HG03521 (cell line): Measurements from ENCODE around the gene CHRM1.
"Not testable (repeated sequence)": the region's sequence is repeated elsewhere in the genome, so short reads cannot be mapped to it uniquely, and the experiment has no call there.

Experiments
- ATAC-seq: cut with Tn5 transposase; IDR thresholded peaks from one replicate; pipeline ENCODE4 v1.9.1; 2021; ENCODE audit warnings: mild to moderate bottlenecking, moderate library complexity; ENCODE audit not compliant: unreplicated experiment

CHRM1 gene

GRCh38 chr11:62921201-62921572 is at the start of gene CHRM1:
Gene CHRM1, minus strand, starts transcription at chr11:62921363. Its CDS starts 10,263 bp downstream, at chr11:62911100.
- ATAC-seq, result no peak

GRCh38 chr11:62965574-62965973 is 44.4 kb upstream of the CHRM1 start:
- ATAC-seq, result no peak

- no peak for ATAC-seq
Observed at GRCh38 chr11:62962391-62962790, 41.2 kb upstream of the CHRM1 start.

- ATAC-seq, result no peak
Observed at GRCh38 chr11:62961017-62961570, 39.9 kb upstream of the CHRM1 start.

- no peak for ATAC-seq
Observed at GRCh38 chr11:62959422-62959980, 38.3 kb upstream of the CHRM1 start.

- ATAC-seq, result no peak
Observed at GRCh38 chr11:62958547-62959421, 37.6 kb upstream of the CHRM1 start.

GRCh38 chr11:62957147-62957546 is 36.0 kb upstream of the CHRM1 start:
- no peak for ATAC-seq

- no peak for ATAC-seq
Observed at GRCh38 chr11:62954478-62954877, 33.3 kb upstream of the CHRM1 start.

- ATAC-seq, result no peak
Observed at GRCh38 chr11:62953811-62954210, 32.6 kb upstream of the CHRM1 start.

GRCh38 chr11:62948765-62949320 is 27.7 kb upstream of the CHRM1 start:
- ATAC-seq, result no peak

GRCh38 chr11:62945538-62945937 is 24.4 kb upstream of the CHRM1 start:
- not testable (repeated sequence) for ATAC-seq

- not testable (repeated sequence) for ATAC-seq
Observed at GRCh38 chr11:62937528-62937927, 16.4 kb upstream of the CHRM1 start.

- no peak for ATAC-seq
Observed at GRCh38 chr11:62934496-62934785, 13.3 kb upstream of the CHRM1 start.

- ATAC-seq, result no peak
Observed at GRCh38 chr11:62933750-62934495, 12.8 kb upstream of the CHRM1 start.

GRCh38 chr11:62933285-62933684 is 12.1 kb upstream of the CHRM1 start:
- ATAC-seq, result no peak

GRCh38 chr11:62931499-62932278 is 10.5 kb upstream of the CHRM1 start:
- no peak for ATAC-seq

- no peak for ATAC-seq
Observed at GRCh38 chr11:62930666-62931065, 9.5 kb upstream of the CHRM1 start.

GRCh38 chr11:62930157-62930556 is 9.0 kb upstream of the CHRM1 start:
- ATAC-seq, result no peak

GRCh38 chr11:62928011-62928410 is 6.8 kb upstream of the CHRM1 start:
- no peak for ATAC-seq

GRCh38 chr11:62926680-62927455 is 5.7 kb upstream of the CHRM1 start:
- no peak for ATAC-seq
